OCI-LY7 (cell line): ENCODE data around the gene PYM1. TPM values are rescaled to one million over a fixed set of nuclear protein-coding genes. Genes with fewer than 3 reads are reported as not detected.

Experiments used
- BruUV-seq: library from RNA; stranded (reverse); fragments of 400-500 nt; replicated peaks from 2 replicates; lab custom pipeline; 2021; lab: Mats Ljungman, UMichigan
- CTCF ChIA-PET: fragments of 300-600 bp; sonication (Branson Sonifier 250); formaldehyde crosslinking; loops from one replicate; lab custom pipeline; 2022; ENCODE audit warnings: antibody characterized with exemption; ENCODE audit not compliant: unreplicated experiment; lab: Charles Lee
- POLR2A ChIA-PET: fragments of 300-600 bp; sonication (Branson Sonifier 250); formaldehyde crosslinking; loops from one replicate; lab custom pipeline; 2022; ENCODE audit warnings: antibody characterized with exemption; lab: Charles Lee
- DNase-seq: peaks from one replicate; pipeline ENCODE4 v3.0.0-alpha.2; 2015; ENCODE audit warnings: low spot score
- H2AFZ ChIP-seq: fragments of 200-600 bp; sonication (generic), shearing (Covaris generic); 2 replicates; pipeline ENCODE4 v1.6.1; 2014; ENCODE audit warnings: mild to moderate bottlenecking, antibody characterized with exemption, low read length, moderate library complexity
- H3K27ac ChIP-seq: fragments of 200-600 bp; sonication (generic); 2 replicates; pipeline ENCODE4 v1.5.1; 2014; ENCODE audit warnings: mixed run types, low read depth, mild to moderate bottlenecking, moderate library complexity, low read length, inconsistent platforms; ENCODE audit not compliant: poor library complexity, severe bottlenecking
- H3K36me3 ChIP-seq: fragments of 200-600 bp; sonication (generic); 2 replicates; pipeline ENCODE4 v1.6.1; 2014; ENCODE audit warnings: mild to moderate bottlenecking, antibody characterized with exemption, low read length, moderate library complexity, mixed read lengths; ENCODE audit not compliant: insufficient read depth
- H3K4me1 ChIP-seq: fragments of 200-600 bp; sonication (generic); 2 replicates; pipeline ENCODE4 v1.5.1; 2014; ENCODE audit warnings: mild to moderate bottlenecking, low read length; ENCODE audit not compliant: insufficient read depth, poor library complexity, severe bottlenecking
- H3K4me2 ChIP-seq: fragments of 200-600 bp; sonication (generic); 2 replicates; pipeline ENCODE4 v1.6.1; 2014; ENCODE audit warnings: mild to moderate bottlenecking, low read length
- H3K4me3 ChIP-seq: fragments of 200-600 bp; sonication (generic); 2 replicates; pipeline ENCODE4 v1.5.1; 2014; ENCODE audit warnings: mild to moderate bottlenecking, low read depth, low read length; ENCODE audit not compliant: poor library complexity, severe bottlenecking
- H3K79me2 ChIP-seq: fragments of 200-600 bp; sonication (generic); 2 replicates; pipeline ENCODE4 v1.6.1; 2016; ENCODE audit warnings: low read depth, mild to moderate bottlenecking, low read length, moderate library complexity, mixed read lengths; ENCODE audit not compliant: insufficient read depth
- H3K9me2 ChIP-seq: fragments of 200-600 bp; sonication (generic); 2 replicates; pipeline ENCODE4 v1.6.1; 2016; ENCODE audit warnings: mild to moderate bottlenecking, low read length, mixed read lengths; ENCODE audit not compliant: insufficient read depth
- H3K9me3 ChIP-seq: fragments of 200-600 bp; sonication (generic); 2 replicates; pipeline ENCODE4 v1.6.1; 2014; ENCODE audit warnings: mild to moderate bottlenecking, mixed run types, low read length, mixed read lengths
- H4K20me1 ChIP-seq: fragments of 200-600 bp; sonication (generic); 2 replicates; pipeline ENCODE4 v1.6.1; 2014; ENCODE audit warnings: mild to moderate bottlenecking, antibody characterized with exemption, low read length, moderate library complexity, mixed read lengths; ENCODE audit not compliant: insufficient read depth
- EZH2phosphoT487 ChIP-seq: fragments of 200-600 bp; sonication (generic); IDR thresholded peaks from 2 replicates; pipeline ENCODE4 v1.6.1; 2018; ENCODE audit warnings: low read depth, borderline replicate concordance, mild to moderate bottlenecking, mixed run types, antibody characterized with exemption, low read length, moderate library complexity, mixed read lengths
- intact Hi-C: fragments of 100-400 bp; cut with micrococcal nuclease; formaldehyde crosslinking; loops from one replicate; pipeline ENCODE4 v1.10.0; 2022; ENCODE audit not compliant: unreplicated experiment
- total RNA-seq, 2 experiments: library from RNA; depleted of rRNA in 1 of 2; stranded (reverse); fragments of >200 nt in 1 of 2; shearing (Covaris generic) in 1 of 2; gene quantifications; 2 replicates each; pipeline ENCODE4 v1.2.3, GENCODE V29; 2014 to 2022
- TF ChIP-seq, protein P1 (sequence below): fragments of 200-600 bp; sonication (generic); conservative IDR thresholded peaks from 2 replicates; pipeline ENCODE4 v1.5.1; 2014; ENCODE audit warnings: mild to moderate bottlenecking, antibody characterized with exemption, low read length, moderate library complexity, mixed read lengths

PYM1 gene
- total RNA-seq, 2 experiments from 2014 or later: 82.7 to 88.5 TPM

GRCh38 chr12:55862286-55862685 lies 65.4 kb downstream of the PYM1 start:
- Histone ChIP-seq H3K27ac (no peak overlapping the region), H3K36me3 (no peaks in the 10 kb centered on the region), H3K4me2 (no peak overlapping the region), H3K9me3 (peaks cover 7% of the 10 kb centered on the region; the same call in 1 of the 2 replicates), H3K79me2 (no peaks in the 10 kb centered on the region), H3K4me1 (no peaks in the 10 kb centered on the region), H3K4me3 (no peak overlapping the region), H4K20me1 (no peaks in the 10 kb centered on the region), H3K9me2 (no peaks in the 10 kb centered on the region), H2AFZ (no peak overlapping the region)
- POLR2A ChIA-PET: no interaction called here
- intact Hi-C loops: no loop called here
- CTCF ChIA-PET: no interaction called here
- no TSS peak for BruUV-seq
- DNase-seq: no peak
- TF ChIP-seq, protein P1, sequence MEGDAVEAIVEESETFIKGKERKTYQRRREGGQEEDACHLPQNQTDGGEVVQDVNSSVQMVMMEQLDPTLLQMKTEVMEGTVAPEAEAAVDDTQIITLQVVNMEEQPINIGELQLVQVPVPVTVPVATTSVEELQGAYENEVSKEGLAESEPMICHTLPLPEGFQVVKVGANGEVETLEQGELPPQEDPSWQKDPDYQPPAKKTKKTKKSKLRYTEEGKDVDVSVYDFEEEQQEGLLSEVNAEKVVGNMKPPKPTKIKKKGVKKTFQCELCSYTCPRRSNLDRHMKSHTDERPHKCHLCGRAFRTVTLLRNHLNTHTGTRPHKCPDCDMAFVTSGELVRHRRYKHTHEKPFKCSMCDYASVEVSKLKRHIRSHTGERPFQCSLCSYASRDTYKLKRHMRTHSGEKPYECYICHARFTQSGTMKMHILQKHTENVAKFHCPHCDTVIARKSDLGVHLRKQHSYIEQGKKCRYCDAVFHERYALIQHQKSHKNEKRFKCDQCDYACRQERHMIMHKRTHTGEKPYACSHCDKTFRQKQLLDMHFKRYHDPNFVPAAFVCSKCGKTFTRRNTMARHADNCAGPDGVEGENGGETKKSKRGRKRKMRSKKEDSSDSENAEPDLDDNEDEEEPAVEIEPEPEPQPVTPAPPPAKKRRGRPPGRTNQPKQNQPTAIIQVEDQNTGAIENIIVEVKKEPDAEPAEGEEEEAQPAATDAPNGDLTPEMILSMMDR: no peak
- TF ChIP-seq EZH2phosphoT487: no peak

GRCh38 chr12:55861871-55862270 lies 65.8 kb downstream of the PYM1 start:
- Histone ChIP-seq H2AFZ (no peak overlapping the region), H3K4me2 (no peak overlapping the region), H3K4me3 (no peak overlapping the region), H4K20me1 (no peaks in the 10 kb centered on the region), H3K9me2 (no peaks in the 10 kb centered on the region), H3K9me3 (peaks cover 7% of the 10 kb centered on the region; the same call in 1 of the 2 replicates), H3K4me1 (no peaks in the 10 kb centered on the region), H3K79me2 (no peaks in the 10 kb centered on the region), H3K36me3 (no peaks in the 10 kb centered on the region), H3K27ac (no peak overlapping the region)
- ChIA-PET CTCF (no interaction called here), POLR2A (no interaction called here)
- intact Hi-C loops: no loop called here
- BruUV-seq: no TSS peak
- DNase-seq: no peak
- TF ChIP-seq, protein P1: no peak
- no peak for TF ChIP-seq EZH2phosphoT487

DNA sequence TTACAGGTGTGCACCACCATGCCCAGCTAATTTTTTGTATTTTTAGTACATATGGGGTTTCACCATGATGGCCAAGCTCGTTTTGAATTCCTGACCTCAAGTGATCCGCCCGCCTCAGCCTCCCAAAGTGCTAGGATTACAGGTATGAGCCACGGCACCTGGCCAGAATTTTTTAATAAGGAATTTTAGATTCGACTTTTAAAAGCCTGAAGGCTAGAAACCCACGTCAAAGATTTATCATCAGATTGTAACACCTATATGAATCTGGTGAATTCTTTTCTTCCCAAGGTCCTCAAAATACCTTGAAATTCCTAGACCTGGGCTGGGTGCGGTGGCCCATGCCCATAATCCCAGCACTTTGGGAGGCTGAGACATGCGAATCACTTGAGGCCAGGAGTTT lies 66.3 kb downstream of the PYM1 start:
- POLR2A ChIA-PET: no interaction called here

More for the DNA sequence above, 66.3 kb downstream of the PYM1 start:
- no peaks in the 10 kb centered on the region for H4K20me1 ChIP-seq
- H3K27ac ChIP-seq: no peak overlapping the region
- CTCF ChIA-PET: no interaction called here
- H2AFZ ChIP-seq: no peak overlapping the region
- BruUV-seq: no TSS peak
- intact Hi-C loops: no loop called here
- H3K36me3 ChIP-seq: no peaks in the 10 kb centered on the region
- no peak overlapping the region for H3K4me2 ChIP-seq
- TF ChIP-seq, protein P1: no peak
- no peak for TF ChIP-seq EZH2phosphoT487
- no peaks in the 10 kb centered on the region for H3K4me1 ChIP-seq
- H3K9me2 ChIP-seq: no peaks in the 10 kb centered on the region
- H3K79me2 ChIP-seq: no peaks in the 10 kb centered on the region
- H3K9me3 ChIP-seq: peaks cover 7% of the 10 kb centered on the region; the same call in 1 of the 2 replicates
- no peak for DNase-seq
- no peak overlapping the region for H3K4me3 ChIP-seq
